Tongue (tissue), 2 donors: ENCODE measurements around the gene B2M. TPM values are rescaled to one million over a fixed set of nuclear protein-coding genes. Genes with fewer than 3 reads are reported as not detected.
"Not testable (repeated sequence)": the region's sequence is repeated elsewhere in the genome, so short reads cannot be mapped to it uniquely, and the experiment has no call there.

Source experiments
- DNase-seq: peaks from one replicate; pipeline ENCODE4 v3.0.0-alpha.2; 2015
- total RNA-seq: library from RNA; depleted of rRNA; stranded (reverse); fragments of >200 nt; gene quantifications from one replicate; pipeline ENCODE4 v1.2.3, GENCODE V29; 2014

B2M gene
- total RNA-seq, 1 donor from 2014 or later = 1,240 TPM

- no peak for DNase-seq
Observed at GRCh38 chr15:44726136-44726535, 14.8 kb downstream of the B2M start.

GRCh38 chr15:44726568-44727484 is 15.5 kb downstream of the B2M start:
- no peak for DNase-seq

- no peak for DNase-seq
Observed at GRCh38 chr15:44727485-44728231, 16.3 kb downstream of the B2M start.

GRCh38 chr15:44728232-44728575 is 16.9 kb downstream of the B2M start:
- DNase-seq = not testable (repeated sequence)

- DNase-seq = peak; percentile 98
Observed at GRCh38 chr15:44728576-44729407, 17.5 kb downstream of the B2M start.

- no peak for DNase-seq
Observed at GRCh38 chr15:44729408-44730127, 18.3 kb downstream of the B2M start.

- DNase-seq = no peak
Observed at GRCh38 chr15:44734839-44735481, 23.6 kb downstream of the B2M start.

- no peak for DNase-seq
Observed at GRCh38 chr15:44735482-44736180, 24.3 kb downstream of the B2M start.

GRCh38 chr15:44736181-44736765 is 25.0 kb downstream of the B2M start, which contains the start of gene TRIM69:
TRIM69 (plus strand) TSS chr15:44736528; CDS start chr15:44736705, 177 bp downstream.
- DNase-seq = no peak

- DNase-seq = peak; percentile 60
Observed at GRCh38 chr15:44738340-44738984, 27.1 kb downstream of the B2M start.

- not testable (repeated sequence) for DNase-seq
Observed at GRCh38 chr15:44739222-44739847, 28.0 kb downstream of the B2M start.

GRCh38 chr15:44743454-44743853 is 32.1 kb downstream of the B2M start:
- not testable (repeated sequence) for DNase-seq

GRCh38 chr15:44753345-44753744 is 42.0 kb downstream of the B2M start:
- no peak for DNase-seq

- no peak for DNase-seq
Observed at GRCh38 chr15:44763187-44763586, 51.9 kb downstream of the B2M start.

- no peak for DNase-seq
Observed at GRCh38 chr15:44763848-44764247, 52.5 kb downstream of the B2M start.

- no peak for DNase-seq
Observed at GRCh38 chr15:44765036-44765435, 53.7 kb downstream of the B2M start.
